ENCODE data around the gene MYO9B.

- TF ChIP-seq POLR2A (IDR thresholded peaks at IDR 0.05) (no peak), CTCF (IDR thresholded peaks at IDR 0.05) (no peak)
These were observed 53.8 kb downstream of the MYO9B start for GRCh38 chr19:17129377-17129776.

All from heart left ventricle (tissue), 13 donors.